ENCODE data around the gene VPS13D. TPM values are rescaled to one million over a fixed set of nuclear protein-coding genes. Genes with fewer than 3 reads are reported as not detected.

VPS13D gene
- polyA plus RNA-seq, 3 donors = 3.6 to 20.2 (median 5.1) TPM

GRCh38 chr1:12491656-12492055 lies 261.8 kb downstream of the VPS13D start:
- no peak for DNase-seq

GRCh38 chr1:12495725-12496124 lies 265.9 kb downstream of the VPS13D start:
- DNase-seq = no peak
- Histone ChIP-seq H3K27ac (ENCODE audit: low read depth in 1 of 2, low read length in 2 of 2) (no peak overlapping the region), H3K9ac (ENCODE audit: insufficient read depth, low read length, poor library complexity, severe bottlenecking) (no peak overlapping the region), H3K4me2 (replicated peaks; ENCODE audit: extremely low read depth, low read length, poor library complexity, severe bottlenecking) (no peak overlapping the region), H4K20me1 (ENCODE audit: insufficient read depth, low read length) (no peaks in the 10 kb centered on the region), H2AFZ (ENCODE audit: insufficient read depth, low read depth, low read length, poor library complexity, severe bottlenecking) (no peak overlapping the region), H3K4me3 (replicated peaks in 1 of 3; ENCODE audit: low read depth in 2 of 3, low read length in 3 of 3) (no peak overlapping the region), H3K36me3 (replicated peaks in 1 of 2; ENCODE audit: control insufficient read depth in 1 of 2, insufficient read depth in 2 of 2, low read length in 2 of 2) (peaks cover 21 to 50% of the 10 kb centered on the region in 2 donors), H3K9me3 (replicated peaks in 1 of 2; ENCODE audit: control insufficient read depth in 1 of 2, insufficient read depth in 1 of 2, low read length in 2 of 2) (no peaks in the 10 kb centered on the region), H3K27me3 (ENCODE audit: control insufficient read depth in 2 of 2, insufficient read depth in 2 of 2, low read length in 2 of 2) (no peaks in the 10 kb centered on the region), H3K4me1 (ENCODE audit: control insufficient read depth in 1 of 2, insufficient read depth in 2 of 2, low read length in 2 of 2) (no peaks in the 10 kb centered on the region), H3K79me2 (ENCODE audit: insufficient read depth, low read length) (no peaks in the 10 kb centered on the region)
- Mint-ChIP-seq H3K4me3 (no peak overlapping the region), H3K27me3 (ENCODE audit: low read depth in 3 of 3) (peaks cover 0 to 3% (median 2%) of the 10 kb centered on the region in 3 donors), H3K27ac (no peak overlapping the region), H3K4me1 (peaks cover 2% of the 10 kb centered on the region), H3K9me3 (no peaks in the 10 kb centered on the region), H3K36me3 (peaks cover 55 to 59% of the 10 kb centered on the region in 2 donors)
- no peak for TF ChIP-seq CTCF (IDR thresholded peaks at IDR 0.05)
- intact Hi-C loops (cut with micrococcal nuclease) = no loop called here
- WGBS (ENCODE audit: insufficient coverage) = 100% methylated on average over 6 of the region's 11 CpGs

More at GRCh38 chr1:12491656-12492055, 261.8 kb downstream of the VPS13D start:
- no peak overlapping the region for H2AFZ ChIP-seq (ENCODE audit: insufficient read depth, low read depth, low read length, poor library complexity, severe bottlenecking)
- TF ChIP-seq CTCF (IDR thresholded peaks at IDR 0.05) = no peak
- no peaks in the 10 kb centered on the region for H3K4me1 ChIP-seq (ENCODE audit: control insufficient read depth in 1 of 2, insufficient read depth in 2 of 2, low read length in 2 of 2)
- Mint-ChIP-seq H3K36me3 (peaks cover 37 to 41% of the 10 kb centered on the region in 2 donors), H3K4me3 (no peak overlapping the region), H3K4me1 (no peaks in the 10 kb centered on the region), H3K27ac (no peak overlapping the region), H3K9me3 (no peaks in the 10 kb centered on the region), H3K27me3 (ENCODE audit: low read depth in 3 of 3) (peaks cover 0 to 3% (median 0%) of the 10 kb centered on the region in 3 donors)
- H3K79me2 ChIP-seq (ENCODE audit: insufficient read depth, low read length) = no peaks in the 10 kb centered on the region
- H4K20me1 ChIP-seq (ENCODE audit: insufficient read depth, low read length) = no peaks in the 10 kb centered on the region
- H3K27ac ChIP-seq (ENCODE audit: low read depth in 1 of 2, low read length in 2 of 2) = no peak overlapping the region
- peaks cover 0 to 32% of the 10 kb centered on the region in 2 donors for H3K36me3 ChIP-seq (replicated peaks in 1 of 2; ENCODE audit: control insufficient read depth in 1 of 2, insufficient read depth in 2 of 2, low read length in 2 of 2)
- intact Hi-C loops (cut with micrococcal nuclease) = no loop called here
- no peak overlapping the region for H3K4me3 ChIP-seq (replicated peaks in 1 of 3; ENCODE audit: low read depth in 2 of 3, low read length in 3 of 3)
- H3K9me3 ChIP-seq (replicated peaks in 1 of 2; ENCODE audit: control insufficient read depth in 1 of 2, insufficient read depth in 1 of 2, low read length in 2 of 2) = no peaks in the 10 kb centered on the region
- no peak overlapping the region for H3K9ac ChIP-seq (ENCODE audit: insufficient read depth, low read length, poor library complexity, severe bottlenecking)
- no peaks in the 10 kb centered on the region for H3K27me3 ChIP-seq (ENCODE audit: control insufficient read depth in 2 of 2, insufficient read depth in 2 of 2, low read length in 2 of 2)
- 100% methylated on average over 5 of the region's 5 CpGs for WGBS (ENCODE audit: insufficient coverage)
- no peak overlapping the region for H3K4me2 ChIP-seq (replicated peaks; ENCODE audit: extremely low read depth, low read length, poor library complexity, severe bottlenecking)

Measured in CD14-positive monocyte (primary cell).